Measurements from ENCODE around the gene ZNF701.
"Not testable (repeated sequence)": the region's sequence is repeated elsewhere in the genome, so short reads cannot be mapped to it uniquely, and the experiment has no call there.

The ZNF701 gene
- total RNA-seq, result 7.4 to 26.9 (median 16.1) reads per million in 18 experiments

DNA sequence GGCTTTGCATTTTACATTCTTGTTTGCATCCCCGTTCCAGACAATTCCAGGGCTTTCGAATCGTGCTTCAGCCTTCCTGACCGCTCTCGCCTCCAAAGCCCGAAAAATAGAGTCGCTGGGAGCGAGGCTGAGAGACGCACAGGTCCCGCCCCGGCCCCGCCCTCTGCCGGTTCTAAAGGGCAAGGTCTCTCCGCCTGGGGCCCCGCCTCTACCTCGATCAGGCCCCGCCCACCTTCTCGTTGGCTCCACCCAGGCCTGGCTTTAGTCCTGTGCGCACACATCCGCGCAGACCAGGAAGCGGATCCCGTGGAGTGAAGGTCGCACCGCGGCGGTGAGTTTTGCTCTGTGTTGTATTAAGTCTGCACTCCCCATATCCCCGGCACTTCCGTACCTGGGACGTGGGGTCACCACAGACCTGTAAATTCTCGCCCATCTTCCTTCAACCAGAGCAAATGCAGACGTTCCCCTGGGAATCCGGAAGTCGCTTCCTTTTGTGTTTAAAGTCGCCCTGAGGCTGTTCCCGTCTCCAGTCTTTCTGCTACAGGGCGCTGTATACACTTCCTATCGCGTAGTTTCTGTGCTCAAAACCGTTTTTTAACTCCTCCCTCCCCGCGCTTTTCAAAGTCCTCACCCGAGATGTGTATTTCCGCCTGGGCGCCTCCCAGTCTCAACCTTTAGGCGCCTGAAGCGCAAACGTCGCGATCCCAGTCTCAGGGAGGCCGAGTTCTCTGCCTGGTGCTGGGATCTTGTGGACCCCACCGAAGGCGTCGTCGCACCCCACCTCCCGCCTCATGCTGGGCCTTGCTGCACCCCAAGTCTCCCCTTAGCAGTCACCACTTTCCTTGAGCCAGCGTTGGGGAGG is at the start of gene ZNF701:
TSS of gene ZNF701 (plus strand) at position 288 of the 862 bp plus-strand sequence. CDS start 3,861 bp downstream, outside the sequence.
- DNase-seq, result peak; percentile 95 to 96

DNA sequence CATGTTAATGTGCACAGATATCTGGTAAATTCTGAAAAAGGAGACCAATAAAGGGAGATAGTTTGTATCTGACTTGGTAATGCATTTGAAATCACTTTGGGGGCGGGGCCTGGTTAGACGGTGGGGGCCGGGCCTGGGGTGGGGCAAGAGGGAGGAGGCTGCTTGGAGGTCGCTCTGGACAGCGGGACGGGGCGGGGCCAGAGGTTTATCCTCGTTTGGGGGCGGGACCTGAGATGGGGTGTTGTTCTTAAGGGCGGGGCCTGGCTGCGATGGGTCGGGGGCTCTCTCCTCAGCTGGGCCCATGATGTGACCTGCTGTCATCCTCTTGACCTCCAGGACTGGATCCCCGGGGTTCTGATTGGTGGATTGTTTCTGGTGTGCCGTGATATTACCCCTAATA is 47.5 kb upstream of the ZNF701 start:
- DNase-seq, result no peak

DNA sequence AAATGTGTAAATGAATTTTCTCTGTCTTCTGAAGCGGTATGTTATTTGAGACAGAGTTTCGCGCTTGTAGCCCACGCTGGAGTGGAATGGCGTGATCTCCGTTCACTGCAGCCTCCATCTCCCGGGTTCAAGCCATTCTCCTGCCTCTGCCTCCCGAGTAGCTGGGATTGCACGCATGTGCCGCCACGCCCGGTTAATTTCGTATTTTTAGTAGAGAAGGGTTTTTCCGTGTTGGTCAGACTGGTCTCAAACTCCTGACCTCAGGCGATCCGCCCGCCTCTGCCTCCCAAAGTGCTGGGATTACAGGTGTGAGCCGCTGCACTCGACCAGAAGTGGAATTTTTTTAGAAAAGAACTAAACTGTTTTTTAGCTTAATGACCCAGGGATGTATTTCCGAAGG is 46.0 kb upstream of the ZNF701 start:
- DNase-seq, result no peak

DNA sequence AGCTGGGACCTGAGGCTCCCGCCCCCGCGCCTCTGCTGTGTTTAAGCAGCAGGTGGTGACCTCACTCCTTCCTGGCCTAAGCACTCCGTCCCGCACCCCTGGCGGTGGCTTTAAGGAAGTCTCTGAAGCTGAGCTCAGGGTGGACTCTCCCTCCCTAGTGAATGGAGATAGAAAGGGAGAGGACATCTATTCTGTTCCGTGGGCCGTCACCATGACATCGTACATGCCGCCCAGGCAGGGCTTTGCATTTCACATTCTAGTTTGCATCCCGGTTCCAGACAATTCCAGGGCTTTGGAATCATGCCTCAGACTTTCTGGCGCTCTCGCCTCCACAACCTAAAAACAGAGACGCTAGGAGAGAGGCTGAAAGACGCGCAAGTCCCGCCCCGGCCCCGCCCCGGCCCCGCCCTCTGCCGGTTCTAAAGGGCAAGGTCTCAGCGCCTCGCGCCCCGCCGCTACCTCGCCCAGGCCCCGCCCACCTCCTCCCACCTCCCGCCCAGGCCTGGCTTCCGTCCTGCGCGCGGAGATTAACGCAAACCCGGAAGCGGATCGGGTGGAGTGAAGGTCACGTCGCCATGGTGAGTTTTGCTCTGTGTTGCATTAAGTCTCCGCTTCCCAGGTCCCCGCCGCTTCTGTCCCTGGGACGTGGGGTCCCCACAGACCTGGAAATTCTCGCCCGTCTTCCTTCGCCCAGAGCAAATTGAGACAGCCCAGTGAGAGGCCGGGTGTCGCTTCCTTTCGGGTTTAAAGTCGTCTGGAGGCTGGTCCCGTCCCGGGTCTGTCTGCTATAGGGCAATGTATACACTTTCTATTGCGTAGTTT is 42.7 kb upstream of the ZNF701 start, which contains the start of gene ZNF808:
TSS of gene ZNF808 (plus strand) at position 535 of the 822 bp plus-strand sequence. CDS start 15,617 bp downstream, outside the sequence.
- peak; percentile 90 to 96 for DNase-seq

DNA sequence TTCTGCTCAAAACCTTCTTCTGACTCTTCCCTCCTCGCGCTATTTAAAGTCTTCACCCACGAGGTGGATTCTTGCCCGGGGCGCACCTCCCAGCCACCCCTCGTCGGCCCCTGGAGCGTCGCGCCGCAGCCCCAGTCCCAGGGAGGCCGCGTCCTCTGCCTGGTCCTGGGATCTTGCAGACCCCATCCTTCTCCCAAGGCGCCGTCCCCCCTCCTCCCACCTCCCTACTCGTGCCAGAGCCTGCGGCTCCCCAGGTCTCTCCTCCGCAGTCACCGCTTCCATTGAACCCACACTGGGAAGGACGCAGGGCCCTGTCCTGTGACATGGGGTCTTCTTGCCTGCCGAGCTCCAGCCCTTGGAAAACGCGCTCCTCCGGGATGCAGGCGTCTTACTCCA is 42.1 kb upstream of the ZNF701 start:
- DNase-seq, result no peak

DNA sequence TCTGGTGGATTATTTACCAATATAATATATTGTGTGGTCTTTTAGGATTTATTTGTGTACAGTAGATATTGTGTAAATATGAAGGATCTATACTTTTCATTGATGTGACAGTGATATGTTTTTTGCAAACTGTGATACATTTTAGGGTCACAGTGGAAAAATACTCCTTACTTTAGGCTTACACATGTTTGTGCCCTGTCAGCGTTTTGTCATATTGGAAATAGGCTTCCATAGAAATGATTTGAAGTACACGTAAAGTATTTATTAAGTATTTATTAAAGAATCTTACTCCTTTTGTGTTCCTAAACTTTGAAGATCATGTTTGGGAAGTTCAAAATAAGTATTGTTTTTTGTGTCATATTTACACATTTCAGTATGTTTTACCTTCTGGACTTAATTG is 37.6 kb upstream of the ZNF701 start:
- no peak for DNase-seq

DNA sequence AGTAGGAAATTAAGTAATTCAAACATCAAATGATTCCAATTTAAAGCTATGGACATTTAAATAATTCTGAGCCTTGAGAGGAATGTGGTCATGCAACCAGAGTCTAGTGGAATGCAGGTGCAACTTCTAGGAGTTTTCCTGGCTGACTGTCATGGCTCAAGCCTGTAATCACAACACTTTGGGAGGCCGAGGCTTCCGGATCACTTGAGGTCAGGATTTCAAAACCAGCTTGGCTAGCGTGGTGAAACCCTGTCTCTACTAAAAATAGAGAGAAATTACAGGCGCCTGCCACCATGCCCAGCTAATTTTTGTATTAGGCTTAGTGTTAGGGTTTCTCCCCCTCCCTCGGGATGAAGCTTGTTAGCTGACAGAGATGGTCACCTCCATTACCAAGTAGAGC is 36.2 kb upstream of the ZNF701 start:
- DNase-seq, result peak; percentile 71 to 78

DNA sequence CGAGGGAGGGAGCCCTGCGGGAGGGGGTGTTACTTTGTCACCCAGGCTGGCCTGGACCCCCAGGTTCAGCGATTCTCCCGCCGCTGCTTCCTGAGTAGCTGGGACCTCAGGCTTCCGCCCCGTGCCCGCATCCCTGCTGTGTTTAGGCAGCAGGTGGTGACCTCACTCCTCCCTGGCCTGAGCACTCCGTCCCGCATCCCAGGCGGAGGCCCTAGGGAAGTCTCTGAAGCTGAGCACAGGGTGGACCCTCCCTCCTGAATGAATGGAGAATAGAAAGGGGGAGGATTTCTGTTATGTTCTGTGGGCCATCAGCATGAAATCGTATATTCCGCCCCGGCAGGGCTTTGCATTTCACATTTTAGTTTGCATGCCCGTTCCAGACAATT is 34.7 kb upstream of the ZNF701 start:
- DNase-seq, result not testable (repeated sequence)

DNA sequence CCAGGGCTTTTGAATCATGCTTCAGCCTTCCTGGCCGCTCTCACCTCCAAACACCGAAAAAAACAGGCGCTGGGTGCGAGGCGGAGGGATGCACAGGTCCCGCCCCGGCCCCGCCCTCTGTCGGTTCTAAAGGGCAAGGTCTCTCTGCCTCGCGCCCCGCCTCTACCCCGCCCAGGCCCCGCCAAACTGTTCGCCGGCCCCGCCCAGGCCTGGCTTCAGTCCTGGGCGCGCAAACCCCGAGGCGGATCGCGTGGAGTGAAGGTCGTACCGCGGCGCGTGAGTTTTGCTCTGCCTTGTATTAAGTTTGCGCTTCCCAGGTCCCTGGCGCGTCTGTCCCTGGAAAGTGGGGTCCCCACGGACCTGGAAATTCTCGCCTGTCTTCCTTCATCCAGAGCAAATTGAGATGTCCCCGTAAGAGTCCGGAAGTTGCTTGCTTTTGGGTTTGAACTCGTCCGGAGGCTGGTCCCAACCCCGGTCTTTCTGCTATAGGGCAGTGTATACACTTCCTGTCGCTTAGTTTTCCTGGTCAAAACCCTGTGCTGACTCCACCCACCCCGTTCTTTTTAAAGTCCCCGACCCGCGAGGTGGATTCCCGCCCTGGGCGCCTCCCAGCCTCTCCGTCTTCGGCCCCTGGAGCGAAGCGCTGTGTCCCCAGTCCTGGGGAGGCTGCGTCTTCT is 34.2 kb upstream of the ZNF701 start:
- peak; percentile 57 to 80 for DNase-seq

DNA sequence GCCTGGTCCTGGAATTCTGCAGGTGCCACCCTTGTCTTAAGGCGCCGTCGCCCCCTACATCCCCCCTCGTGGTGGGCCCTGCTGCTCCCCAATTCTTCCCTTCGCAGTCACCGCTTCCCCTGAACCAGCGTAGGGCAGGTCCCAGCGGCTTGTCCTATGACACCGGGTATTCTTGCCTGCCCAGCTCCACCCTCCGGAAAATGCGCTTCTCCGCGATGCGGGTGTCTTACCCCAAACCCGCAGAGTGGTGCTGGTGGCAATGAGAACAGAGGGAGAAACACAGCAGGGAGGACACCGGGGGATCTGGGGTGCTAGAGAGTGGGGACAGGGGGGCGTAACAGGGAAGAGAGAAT is 33.7 kb upstream of the ZNF701 start:
- peak in 1 of 2 donors; percentile 16 for DNase-seq

DNA sequence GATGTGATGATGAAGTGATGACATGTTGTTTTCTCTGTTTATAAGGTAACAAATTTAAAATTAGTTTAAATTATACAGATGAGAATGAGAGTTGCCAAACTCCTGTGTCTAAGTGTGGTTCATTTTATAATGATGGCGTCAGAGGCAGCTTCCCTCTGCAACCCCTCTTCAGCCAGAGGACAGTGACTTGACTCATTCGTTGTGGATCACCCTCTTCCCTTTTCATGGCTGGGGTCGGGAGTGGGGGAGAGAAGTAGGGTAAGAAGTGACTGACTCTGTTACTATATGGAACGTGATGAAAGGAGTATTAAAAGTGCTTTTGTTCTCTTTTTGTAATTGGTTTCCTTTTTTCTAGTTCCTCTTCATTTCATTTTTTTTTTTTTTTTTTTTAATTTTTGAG is 31.3 kb upstream of the ZNF701 start:
- peak; percentile 48 to 58 for DNase-seq

DNA sequence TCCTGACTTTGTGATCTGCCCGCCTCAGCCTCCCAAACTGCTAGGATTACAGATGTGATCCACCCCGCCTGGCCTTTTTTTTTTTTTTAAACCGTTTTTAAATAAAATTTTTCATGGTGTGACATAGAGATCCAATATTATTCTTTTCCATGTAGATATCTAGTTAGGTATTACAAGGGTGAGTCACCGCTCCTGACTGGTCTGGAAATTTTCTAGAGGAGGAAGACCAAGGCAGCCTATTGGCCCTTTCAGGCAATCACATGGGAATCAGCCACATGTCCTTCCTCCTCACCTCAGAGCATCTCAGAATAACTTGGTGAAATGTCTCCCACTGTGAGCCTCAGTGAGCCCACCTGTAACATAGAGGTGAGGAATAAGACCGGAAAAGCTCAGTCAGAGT is 28.9 kb upstream of the ZNF701 start:
- not testable (repeated sequence) for DNase-seq

DNA sequence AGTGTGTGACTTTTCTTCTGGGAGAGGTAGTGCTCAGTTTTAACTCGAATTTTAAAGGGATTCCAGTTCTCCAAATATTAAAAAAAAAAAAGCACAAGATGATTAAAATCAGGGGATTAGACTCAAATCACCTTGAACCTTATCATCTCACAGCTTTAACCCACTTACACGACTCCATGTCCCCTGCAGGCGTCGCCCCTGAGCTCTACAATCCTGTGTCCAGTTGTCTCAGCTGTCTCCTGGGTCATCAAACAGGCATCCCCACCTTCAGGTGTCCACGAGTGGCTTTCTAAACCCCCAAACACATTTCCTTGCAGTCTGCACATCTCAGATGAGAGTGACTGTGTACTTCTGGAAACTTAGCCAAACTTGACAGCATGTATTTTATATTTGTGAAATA is 28.5 kb upstream of the ZNF701 start:
- no peak for DNase-seq

DNA sequence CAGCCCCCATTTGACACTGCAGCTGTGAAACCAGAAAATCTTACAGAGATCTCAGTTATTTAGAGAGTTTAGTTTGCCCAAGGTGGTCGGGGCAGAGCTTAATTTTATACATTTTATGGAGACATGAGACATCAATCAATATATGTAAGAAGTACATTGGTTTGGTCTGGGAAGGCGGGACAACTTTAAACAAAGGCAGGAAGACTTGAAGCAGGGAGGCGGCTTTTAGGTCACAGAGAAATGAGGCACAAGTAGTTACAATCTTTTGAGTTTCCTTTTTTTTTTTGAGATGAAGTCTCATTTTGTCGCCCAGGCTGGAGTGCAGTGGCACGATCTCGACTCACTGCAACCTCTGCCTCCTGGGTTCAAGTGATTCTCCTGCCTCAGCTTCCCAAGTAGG is 27.5 kb upstream of the ZNF701 start:
- not testable (repeated sequence) for DNase-seq

DNA sequence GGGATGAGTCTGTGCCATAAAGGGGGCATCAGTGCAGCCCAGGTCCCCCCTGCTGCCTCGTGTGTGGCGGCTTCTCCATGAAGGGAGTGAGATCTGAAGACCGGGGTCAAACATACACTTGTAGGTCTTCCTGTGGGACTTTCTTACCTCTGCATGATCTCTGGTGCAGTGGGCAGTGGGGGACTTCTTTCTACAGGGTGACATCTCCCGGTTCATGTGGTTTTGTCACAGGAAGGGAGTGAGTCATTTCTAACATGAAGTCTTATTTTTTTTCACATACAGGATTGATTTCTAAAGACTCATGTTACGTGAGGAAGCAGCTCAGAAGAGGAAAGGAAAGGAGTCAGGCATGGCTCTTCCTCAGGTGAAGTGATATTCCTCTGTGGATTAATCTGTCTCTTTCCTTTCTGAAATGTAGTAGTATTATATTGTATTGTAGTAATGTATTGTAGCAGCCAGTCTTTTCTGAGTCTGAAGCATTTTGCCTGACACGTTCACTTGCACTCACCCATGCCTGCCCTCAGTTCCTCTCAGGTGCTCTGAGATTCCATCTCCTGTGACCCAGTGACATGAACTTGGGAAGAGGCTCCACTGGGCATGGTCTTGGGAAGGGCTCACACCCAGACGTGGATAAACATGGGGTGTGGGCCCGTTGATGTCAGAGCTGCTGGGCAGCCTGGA is 27.0 kb upstream of the ZNF701 start:
- DNase-seq, result peak; percentile 3 to 48

DNA sequence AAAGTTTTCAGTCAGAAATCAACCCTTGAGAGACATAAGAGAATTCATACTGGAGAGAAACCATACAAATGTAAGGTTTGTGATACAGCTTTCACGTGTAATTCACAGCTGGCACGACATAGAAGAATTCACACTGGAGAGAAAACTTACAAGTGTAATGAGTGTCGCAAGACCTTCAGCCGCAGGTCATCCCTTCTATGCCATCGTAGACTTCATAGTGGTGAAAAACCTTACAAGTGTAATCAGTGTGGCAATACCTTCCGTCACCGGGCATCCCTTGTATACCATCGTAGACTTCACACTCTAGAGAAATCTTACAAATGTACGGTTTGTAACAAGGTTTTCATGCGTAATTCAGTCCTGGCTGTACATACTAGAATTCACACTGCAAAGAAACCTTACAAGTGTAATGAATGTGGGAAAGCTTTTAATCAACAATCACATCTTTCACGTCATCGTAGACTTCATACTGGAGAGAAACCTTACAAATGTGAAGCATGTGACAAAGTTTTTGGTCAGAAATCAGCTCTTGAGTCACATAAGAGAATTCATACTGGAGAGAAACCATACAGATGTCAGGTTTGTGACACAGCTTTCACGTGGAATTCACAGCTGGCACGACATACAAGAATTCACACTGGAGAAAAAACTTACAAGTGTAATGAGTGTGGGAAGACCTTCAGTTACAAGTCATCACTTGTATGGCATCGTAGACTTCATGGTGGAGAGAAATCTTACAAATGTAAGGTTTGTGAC is 15.7 kb upstream of the ZNF701 start:
- DNase-seq, result no peak

DNA sequence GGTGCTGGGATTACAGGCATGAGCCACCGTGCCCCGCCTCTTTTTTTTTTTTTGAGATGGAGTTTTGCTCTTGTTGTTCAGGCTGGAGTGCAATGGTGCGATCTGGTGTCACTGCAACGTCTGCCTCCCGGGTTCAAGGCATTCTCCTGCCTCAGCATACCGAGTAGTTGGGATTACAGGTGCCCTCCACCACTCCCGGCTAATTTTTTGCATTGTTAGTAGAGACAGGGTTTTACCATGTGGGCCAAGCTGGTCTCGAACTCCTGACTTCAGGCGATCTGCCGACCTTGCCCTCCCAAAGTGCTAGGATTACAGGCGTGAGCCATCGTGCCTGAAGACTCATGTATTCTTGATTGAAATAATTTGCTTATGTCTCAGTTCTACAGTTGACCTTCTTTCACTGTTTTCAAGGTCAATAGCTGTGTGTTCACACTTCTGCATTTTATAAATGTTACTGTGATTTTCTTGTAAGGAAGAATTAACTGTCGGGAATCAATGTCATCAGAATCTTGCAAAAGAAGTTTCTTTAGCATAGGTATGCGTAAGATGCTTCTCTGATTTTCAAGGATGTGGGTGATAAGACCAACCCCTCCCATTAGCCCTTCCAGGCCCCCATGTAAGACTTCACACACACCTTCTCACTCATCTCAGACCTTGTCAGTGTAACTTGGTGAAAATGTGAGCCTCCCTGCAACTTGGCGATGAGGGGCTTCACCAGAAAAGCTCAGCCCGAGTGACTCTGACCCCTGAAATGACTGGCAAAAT is 12.7 kb upstream of the ZNF701 start:
- no peak for DNase-seq

DNA sequence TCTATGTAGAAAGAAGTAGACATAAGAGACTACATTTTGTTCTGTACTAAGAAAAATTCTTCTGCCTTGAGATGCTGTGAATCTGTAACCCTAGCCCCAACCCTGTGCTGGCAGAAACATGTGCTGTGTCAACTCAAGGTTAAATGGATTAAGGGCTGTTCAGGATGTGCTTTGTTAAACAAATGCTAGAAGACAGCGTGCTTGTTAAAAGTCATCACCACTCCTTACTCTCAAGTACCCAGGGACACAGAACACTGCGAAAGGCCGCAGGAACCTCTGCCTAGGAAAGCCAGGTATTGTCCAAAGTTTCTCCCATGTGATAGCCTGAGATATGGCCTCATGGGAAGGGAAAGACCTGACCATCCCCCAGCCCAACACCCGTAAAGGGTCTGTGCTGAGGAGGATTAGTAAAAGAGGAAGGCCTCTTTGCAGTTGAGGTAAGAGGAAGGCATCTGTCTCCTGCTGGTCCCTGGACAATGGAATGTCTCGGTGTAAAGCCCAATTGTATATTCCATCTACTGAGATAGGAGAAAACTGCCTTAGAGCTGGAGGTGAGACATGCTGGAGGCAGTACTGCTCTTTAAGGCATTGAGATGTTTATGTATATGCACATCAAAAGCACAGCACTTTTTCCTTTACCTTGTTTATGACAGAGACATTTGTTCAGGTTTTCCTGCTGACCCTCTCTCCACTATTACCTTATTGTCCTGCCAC is 11.2 kb upstream of the ZNF701 start:
- not testable (repeated sequence) for DNase-seq

DNA sequence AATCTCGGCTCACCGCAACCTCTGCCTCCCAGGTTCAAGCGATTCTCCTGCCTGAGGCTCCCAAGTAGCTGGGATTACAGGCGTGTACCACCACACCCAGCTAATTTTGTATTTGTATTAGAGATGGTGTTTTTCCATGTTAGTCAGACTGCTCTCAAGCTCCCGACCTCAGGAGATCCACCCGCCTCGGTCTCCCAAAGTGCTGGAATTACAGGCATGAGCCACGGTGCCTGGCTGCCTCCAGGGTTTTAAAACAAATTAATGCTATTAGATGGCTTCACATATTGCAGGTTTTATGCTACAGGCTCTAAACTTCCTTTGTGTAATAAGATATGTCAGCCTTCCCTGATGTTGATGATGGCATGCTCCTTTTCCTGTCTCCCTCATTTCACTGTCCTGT is 8.5 kb upstream of the ZNF701 start:
- not testable (repeated sequence) for DNase-seq

DNA sequence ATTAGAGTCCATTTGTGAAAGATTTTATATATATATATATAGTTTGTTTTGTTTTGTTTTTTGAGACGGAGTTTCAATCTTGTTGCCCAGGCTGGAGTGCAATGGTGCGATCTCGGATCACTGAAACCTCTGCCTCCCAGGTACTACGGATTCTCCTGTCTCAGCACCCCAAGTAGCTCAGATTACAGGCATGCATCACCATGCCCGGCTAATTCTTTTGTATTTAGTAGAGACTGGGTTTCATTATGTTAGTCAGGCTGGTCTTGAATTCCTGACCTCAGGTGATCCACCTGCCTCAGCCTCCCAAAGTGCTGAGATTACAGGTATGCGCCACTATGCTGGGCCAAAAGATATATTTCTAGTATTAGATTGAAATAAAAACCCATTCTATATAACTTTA is 4.0 kb upstream of the ZNF701 start:
- DNase-seq, result no peak
